ENCODE data around the gene LORICRIN. TPM values are rescaled to one million over a fixed set of nuclear protein-coding genes. Genes with fewer than 3 reads are reported as not detected.
A peak's percentile ranks its signal among the peaks of the same experiment; 100 is the strongest.

The LORICRIN gene
- total RNA-seq, 1 experiment from 2014 or later: not detected

GRCh38 chr1:153272186-153272585, 12.7 kb downstream of the LORICRIN start:
- peaks cover 68% of the 10 kb centered on the region for H3K27me3 ChIP-seq (ENCODE audit: low read length)
- ChIA-PET CTCF (no interaction called here), POLR2A (ENCODE audit: unreplicated experiment) (no interaction called here)
- no peak overlapping the region for H3K27ac ChIP-seq (ENCODE audit: low read length)
- no peaks in the 10 kb centered on the region for H4K20me1 ChIP-seq (ENCODE audit: low read length)
- H2AFZ ChIP-seq (ENCODE audit: low read length): no peak overlapping the region
- H3K4me2 ChIP-seq (ENCODE audit: low read length): no peak overlapping the region
- H3F3A ChIP-seq (ENCODE audit: low read length, unreplicated experiment): no peaks in the 10 kb centered on the region
- no TSS peak for BruUV-seq (replicated peaks)
- H3K79me2 ChIP-seq (ENCODE audit: low read length): no peaks in the 10 kb centered on the region
- no peak overlapping the region for H3K9ac ChIP-seq (ENCODE audit: low read length)
- no peak for TF ChIP-seq CTCF (conservative IDR thresholded peaks at IDR 0.05; ENCODE audit: low read depth, low read length)
- no peak for TF ChIP-seq EZH2 (IDR thresholded peaks at IDR 0.05; ENCODE audit: low read length, unreplicated experiment)
- TF ChIP-seq EZH2phosphoT487 (IDR thresholded peaks at IDR 0.05; ENCODE audit: borderline replicate concordance, low read length): no peak
- no peaks in the 10 kb centered on the region for H3K9me3 ChIP-seq (ENCODE audit: low read length)
- ATAC-seq: no peak
- no peaks in the 10 kb centered on the region for H3K4me1 ChIP-seq (ENCODE audit: insufficient read depth, low read length)
- no peaks in the 10 kb centered on the region for H3K36me3 ChIP-seq (ENCODE audit: low read depth, low read length)
- intact Hi-C loops (cut with micrococcal nuclease): no loop called here
- DNase-seq: no peak
- no peaks in the 10 kb centered on the region for H3K9me2 ChIP-seq (replicated peaks; ENCODE audit: low read length)
- no peak overlapping the region for H3K4me3 ChIP-seq (ENCODE audit: low read length)

- Histone ChIP-seq H4K20me1 (ENCODE audit: low read length) (no peaks in the 10 kb centered on the region), H3K27me3 (ENCODE audit: low read length) (peaks cover 69% of the 10 kb centered on the region), H3K4me3 (ENCODE audit: low read length) (no peak overlapping the region), H3K4me2 (ENCODE audit: low read length) (no peak overlapping the region), H2AFZ (ENCODE audit: low read length) (no peak overlapping the region), H3K27ac (ENCODE audit: low read length) (no peak overlapping the region), H3K4me1 (ENCODE audit: insufficient read depth, low read length) (no peaks in the 10 kb centered on the region), H3K79me2 (ENCODE audit: low read length) (no peaks in the 10 kb centered on the region), H3K9me2 (replicated peaks; ENCODE audit: low read length) (no peaks in the 10 kb centered on the region), H3K36me3 (ENCODE audit: low read depth, low read length) (no peaks in the 10 kb centered on the region), H3F3A (ENCODE audit: low read length, unreplicated experiment) (no peaks in the 10 kb centered on the region), H3K9ac (ENCODE audit: low read length) (no peak overlapping the region), H3K9me3 (ENCODE audit: low read length) (no peaks in the 10 kb centered on the region)
- intact Hi-C loops (cut with micrococcal nuclease): no loop called here
- DNase-seq (peak; percentile 75), ATAC-seq (peak; percentile 69)
- POLR2A ChIA-PET (ENCODE audit: unreplicated experiment): no interaction called here
- TF ChIP-seq EZH2 (IDR thresholded peaks at IDR 0.05; ENCODE audit: low read length, unreplicated experiment): no peak
- TF ChIP-seq EZH2phosphoT487 (IDR thresholded peaks at IDR 0.05; ENCODE audit: borderline replicate concordance, low read length): no peak
- TF ChIP-seq CTCF (conservative IDR thresholded peaks at IDR 0.05; ENCODE audit: low read depth, low read length): peak; percentile 92
- CTCF ChIA-PET: no interaction called here
- BruUV-seq (replicated peaks): no TSS peak
Observed at GRCh38 chr1:153277852-153278251, 18.4 kb downstream of the LORICRIN start.

- no peak overlapping the region for H2AFZ ChIP-seq (ENCODE audit: low read length)
- intact Hi-C loops (cut with micrococcal nuclease): no loop called here
- no peak overlapping the region for H3K4me3 ChIP-seq (ENCODE audit: low read length)
- POLR2A ChIA-PET (ENCODE audit: unreplicated experiment): interaction anchor here (0.6 kb wide), 1 partner anchor 803 kb away, joined by 15 read pairs; no protein-coding TSS in a partner anchor
- H3K4me1 ChIP-seq (ENCODE audit: insufficient read depth, low read length): no peaks in the 10 kb centered on the region
- CTCF ChIA-PET: no interaction called here
- no TSS peak for BruUV-seq (replicated peaks)
- peaks cover 55% of the 10 kb centered on the region for H3K27me3 ChIP-seq (ENCODE audit: low read length)
- no peaks in the 10 kb centered on the region for H4K20me1 ChIP-seq (ENCODE audit: low read length)
- H3K9me3 ChIP-seq (ENCODE audit: low read length): no peaks in the 10 kb centered on the region
- no peak overlapping the region for H3K4me2 ChIP-seq (ENCODE audit: low read length)
- no peaks in the 10 kb centered on the region for H3K9me2 ChIP-seq (replicated peaks; ENCODE audit: low read length)
- DNase-seq (peak; percentile 40), ATAC-seq (peak; percentile 53)
- H3K9ac ChIP-seq (ENCODE audit: low read length): no peak overlapping the region
- no peaks in the 10 kb centered on the region for H3F3A ChIP-seq (ENCODE audit: low read length, unreplicated experiment)
- TF ChIP-seq EZH2phosphoT487 (IDR thresholded peaks at IDR 0.05; ENCODE audit: borderline replicate concordance, low read length) (no peak), CTCF (conservative IDR thresholded peaks at IDR 0.05; ENCODE audit: low read depth, low read length) (peak; percentile 75)
- no peaks in the 10 kb centered on the region for H3K36me3 ChIP-seq (ENCODE audit: low read depth, low read length)
- H3K27ac ChIP-seq (ENCODE audit: low read length): no peak overlapping the region
- no peaks in the 10 kb centered on the region for H3K79me2 ChIP-seq (ENCODE audit: low read length)
Observed at GRCh38 chr1:153288634-153289275, 29.3 kb downstream of the LORICRIN start.
